Activated naive CD4-positive, alpha-beta T cell (primary cell): ENCODE measurements around the gene SHD.
A peak's percentile ranks its signal among the peaks of the same experiment; 100 is the strongest.
"Not testable (repeated sequence)": the region's sequence is repeated elsewhere in the genome, so short reads cannot be mapped to it uniquely, and the experiment has no call there.

Source experiments
- DNase-seq, 4 experiments: peaks; one replicate each; lab custom pipeline; 2025; lab: John Stamatoyannopoulos, UW

The SHD gene, protein sequence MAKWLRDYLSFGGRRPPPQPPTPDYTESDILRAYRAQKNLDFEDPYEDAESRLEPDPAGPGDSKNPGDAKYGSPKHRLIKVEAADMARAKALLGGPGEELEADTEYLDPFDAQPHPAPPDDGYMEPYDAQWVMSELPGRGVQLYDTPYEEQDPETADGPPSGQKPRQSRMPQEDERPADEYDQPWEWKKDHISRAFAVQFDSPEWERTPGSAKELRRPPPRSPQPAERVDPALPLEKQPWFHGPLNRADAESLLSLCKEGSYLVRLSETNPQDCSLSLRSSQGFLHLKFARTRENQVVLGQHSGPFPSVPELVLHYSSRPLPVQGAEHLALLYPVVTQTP

DNA sequence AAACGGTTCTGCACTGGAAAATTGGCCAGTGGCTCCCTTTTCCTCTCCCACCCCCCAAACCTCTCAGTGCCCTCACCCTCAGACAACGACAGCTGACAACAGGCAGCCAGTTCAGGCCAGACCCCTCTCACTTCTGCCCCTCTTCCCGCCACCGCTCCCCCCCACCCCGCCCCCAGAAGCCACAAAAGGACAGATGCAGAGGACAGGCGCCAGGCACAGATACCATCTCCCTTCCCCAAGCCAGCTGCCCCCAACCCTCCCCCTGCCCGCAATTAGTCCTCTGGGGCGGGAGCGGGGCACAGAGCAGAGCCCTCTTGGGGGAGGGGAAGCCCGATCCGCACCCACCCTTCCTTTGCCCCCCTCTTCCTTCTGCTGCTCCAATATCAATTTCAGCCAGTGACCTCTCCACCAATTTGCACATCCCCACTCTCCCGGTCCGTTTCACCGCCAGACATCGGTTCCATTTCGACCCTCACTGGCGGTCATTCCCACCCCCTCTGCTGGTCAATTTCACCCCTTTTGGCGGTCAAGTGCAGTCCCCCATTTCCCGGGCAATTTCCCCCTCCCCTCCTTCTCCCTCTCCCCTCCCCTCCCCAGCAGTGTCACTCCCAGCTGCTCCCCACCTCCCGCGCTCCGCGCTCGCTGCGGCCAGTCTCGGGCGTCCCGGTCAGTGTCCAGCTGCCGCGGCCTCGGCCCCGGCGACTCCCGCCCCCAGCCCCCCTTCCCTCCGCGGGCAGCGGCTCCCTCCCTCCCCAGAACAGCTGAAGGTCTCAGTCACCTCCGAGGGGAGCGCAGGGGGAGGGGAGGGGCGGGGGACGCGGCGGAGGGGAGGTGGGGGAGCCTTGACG lies at the start of gene SHD:
SHD (plus strand) TSS at position 848 of the 848 bp plus-strand sequence. CDS start 798 bp downstream, outside the sequence.
- no peak for DNase-seq

DNA sequence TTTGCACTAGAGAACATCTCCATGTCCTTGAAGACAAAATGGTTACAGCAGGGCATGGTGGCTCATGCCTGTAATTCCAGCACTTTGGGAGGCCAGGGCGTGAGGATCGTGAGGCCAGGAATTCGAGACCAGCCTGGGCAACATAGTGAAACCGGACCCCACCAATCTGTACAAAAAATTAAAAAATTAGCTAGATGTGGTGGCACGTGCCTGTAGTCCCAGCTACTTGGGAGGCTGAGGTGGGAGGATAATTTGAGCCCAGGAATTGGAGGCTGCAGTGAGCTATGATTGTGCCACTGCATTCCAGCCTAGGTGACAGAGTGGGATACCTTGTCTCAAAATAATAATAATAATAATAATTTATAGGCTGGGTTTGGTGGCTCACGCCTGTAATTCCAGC lies 48.8 kb upstream of the SHD start:
- DNase-seq, result not testable (repeated sequence)

DNA sequence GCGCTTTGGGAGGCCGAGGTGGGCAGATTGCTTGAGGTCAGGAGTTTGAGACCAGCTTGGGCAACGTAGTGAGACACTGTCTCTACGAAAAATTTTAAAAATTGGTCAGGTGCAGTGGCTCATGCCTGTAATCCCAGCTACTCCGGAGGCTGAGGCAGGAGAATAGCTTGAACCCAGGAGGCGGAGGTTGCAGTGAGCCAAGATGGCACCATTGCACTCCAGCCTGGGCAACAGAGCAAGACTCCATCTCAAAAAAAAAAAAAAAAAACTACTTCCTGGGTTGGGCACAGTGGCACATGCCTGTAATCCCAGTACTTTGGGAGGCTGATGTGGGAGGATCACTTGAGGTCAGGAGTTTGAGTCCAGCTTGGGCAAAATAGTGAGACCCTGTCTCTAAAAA lies 47.5 kb upstream of the SHD start:
- DNase-seq, result not testable (repeated sequence)

- not testable (repeated sequence) for DNase-seq
Measured at GRCh38 chr19:4232139-4232538, 46.9 kb upstream of the SHD start.

GRCh38 chr19:4232614-4233281 lies 46.3 kb upstream of the SHD start:
- no peak for DNase-seq

GRCh38 chr19:4233282-4233853 lies 45.7 kb upstream of the SHD start:
- peak; percentile 32 to 66 (median 58) for DNase-seq

GRCh38 chr19:4234142-4234861 lies 44.8 kb upstream of the SHD start:
- no peak for DNase-seq

DNA sequence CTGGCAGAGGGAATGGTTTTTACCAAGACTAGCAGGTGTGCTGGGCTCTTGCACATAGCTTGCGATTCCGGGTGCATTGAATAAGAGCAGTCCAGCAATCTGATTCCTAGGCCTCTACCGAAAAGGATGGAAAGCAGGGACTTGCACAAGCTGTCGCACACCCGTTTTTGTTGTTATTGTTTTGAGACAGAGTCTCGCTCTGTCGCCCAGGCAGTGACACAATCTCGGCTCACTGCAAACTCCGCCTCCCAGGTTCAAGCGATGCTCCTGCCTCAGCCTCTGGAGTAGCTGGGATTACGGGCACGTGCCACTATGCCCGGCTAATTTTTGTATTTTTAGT lies 44.2 kb upstream of the SHD start:
- DNase-seq, result no peak

- DNase-seq, result not testable (repeated sequence)
Measured at GRCh38 chr19:4237510-4237909, 41.6 kb upstream of the SHD start.

GRCh38 chr19:4238831-4239230 lies 40.2 kb upstream of the SHD start:
- DNase-seq, result no peak

DNA sequence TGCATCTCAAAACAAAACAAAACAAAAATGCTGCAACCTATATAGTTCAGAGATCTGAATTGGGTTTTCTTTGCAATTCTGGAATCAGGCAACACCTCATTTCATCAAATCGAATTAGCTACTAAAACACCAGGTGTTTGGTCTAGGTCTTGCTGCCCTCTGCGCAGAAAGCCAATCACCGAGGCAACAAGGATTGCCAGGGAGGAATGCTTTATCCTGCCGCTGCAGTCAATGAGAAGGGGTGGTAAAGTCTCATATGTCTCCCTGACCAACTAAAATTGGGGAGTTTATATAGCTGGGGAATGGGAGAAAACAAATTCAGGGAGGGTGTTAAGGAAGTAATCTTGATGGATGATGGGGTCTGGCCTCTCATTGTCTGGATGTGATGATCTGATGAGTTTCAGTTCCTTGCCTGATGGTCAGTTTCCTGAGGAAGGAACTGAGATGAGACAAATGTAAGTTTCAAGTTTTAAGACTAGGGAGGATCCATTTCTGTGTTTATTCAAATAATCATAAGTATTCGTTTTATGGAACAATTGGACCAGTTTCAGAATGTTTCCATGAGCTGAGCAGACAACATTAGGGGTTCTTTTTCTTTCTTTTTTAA lies 37.1 kb upstream of the SHD start:
- DNase-seq, result no peak

DNA sequence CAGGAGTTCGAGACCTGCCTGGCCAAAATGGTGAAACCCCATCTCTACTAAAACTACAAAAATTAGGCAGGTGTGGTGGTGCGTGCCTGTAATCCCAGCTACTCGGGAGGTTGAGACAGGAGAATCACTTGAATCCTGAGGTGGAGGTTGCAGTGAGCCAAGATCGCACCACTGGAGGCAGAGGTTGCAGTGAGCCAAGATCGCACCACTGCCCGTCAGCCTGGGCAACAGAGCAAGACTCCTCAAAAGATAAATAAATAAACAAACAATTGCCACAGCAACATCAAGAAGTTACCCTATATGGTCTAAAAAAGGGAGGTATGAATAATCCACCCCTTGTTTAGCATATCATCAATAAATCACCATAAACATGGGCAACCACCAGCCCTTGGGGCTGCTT lies 33.1 kb upstream of the SHD start:
- not testable (repeated sequence) for DNase-seq

- peak; percentile 82 to 95 (median 93) for DNase-seq
Measured at GRCh38 chr19:4246767-4247593, 32.1 kb upstream of the SHD start, which contains the start of gene YJU2. Gene YJU2 (plus strand): TSS chr19:4247080. CDS start chr19:4247147, 67 bp downstream.

- no peak for DNase-seq
Measured at GRCh38 chr19:4256563-4256962, 22.5 kb upstream of the SHD start.

GRCh38 chr19:4257025-4257424 lies 22.0 kb upstream of the SHD start:
- no peak for DNase-seq

- no peak for DNase-seq
Measured at GRCh38 chr19:4258181-4258580, 20.9 kb upstream of the SHD start.

DNA sequence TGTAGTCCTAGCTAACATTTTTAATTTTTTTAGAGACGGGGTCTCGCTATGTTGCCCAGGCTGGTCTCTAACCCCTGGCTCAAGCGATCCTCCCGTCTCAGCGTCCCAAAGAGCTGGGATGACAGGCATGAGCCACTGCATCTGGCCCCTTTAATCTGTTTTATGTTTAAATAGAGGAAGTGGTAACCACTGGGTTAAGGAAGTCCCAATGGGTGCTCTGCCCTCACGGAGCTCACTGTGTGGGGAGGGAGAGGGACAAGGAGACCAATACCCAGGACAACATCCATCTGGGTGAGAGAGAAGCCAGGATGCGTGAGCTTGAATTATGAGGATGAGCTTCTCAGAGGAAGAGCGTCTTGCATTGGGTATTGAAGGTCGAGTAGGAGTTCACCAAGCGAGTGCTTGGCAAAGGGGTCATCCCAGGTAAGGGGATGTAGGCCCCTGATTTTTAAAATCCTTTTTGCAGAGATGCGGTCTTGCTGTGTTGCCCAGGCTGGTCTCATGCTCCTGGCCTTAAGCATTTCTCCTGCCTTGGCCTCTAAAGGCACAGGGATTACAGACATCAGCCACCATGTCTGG lies 18.4 kb upstream of the SHD start:
- DNase-seq, result no peak

GRCh38 chr19:4264812-4265211 lies 14.3 kb upstream of the SHD start:
- no peak for DNase-seq

DNA sequence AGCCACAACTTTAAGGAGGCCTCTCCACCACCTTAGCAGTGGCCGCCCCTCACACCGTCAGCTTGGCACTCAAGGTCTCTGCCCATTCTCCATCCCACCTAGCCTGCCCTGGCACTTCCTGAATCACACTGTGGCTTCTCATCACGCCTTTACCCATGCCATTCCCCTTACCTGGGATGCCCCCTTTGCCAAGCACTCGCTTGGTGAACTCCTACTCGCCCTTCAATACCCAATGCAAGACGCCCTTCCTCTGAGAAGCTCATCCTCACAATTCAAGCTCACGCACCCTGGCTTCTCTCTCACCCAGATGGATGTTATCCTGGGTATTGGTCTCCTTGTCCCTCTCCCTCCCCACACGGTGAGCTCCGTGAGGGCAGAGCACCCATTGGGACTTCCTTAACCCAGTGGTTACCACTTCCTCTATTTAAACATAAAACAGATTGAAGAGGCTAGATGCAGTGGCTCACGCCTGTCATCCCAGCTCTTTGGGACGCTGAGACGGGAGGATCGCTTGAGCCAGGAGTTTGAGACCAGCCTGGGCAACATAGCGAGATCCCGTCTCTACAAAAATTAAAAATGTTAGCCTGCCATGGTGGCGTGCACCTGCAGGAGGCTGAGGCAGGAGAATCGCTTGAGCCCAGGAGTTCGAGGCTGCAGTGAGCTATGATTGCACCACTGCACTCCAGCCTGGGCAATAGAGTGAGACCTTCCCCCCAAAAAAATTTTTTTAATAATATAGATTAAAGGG lies 12.6 kb upstream of the SHD start:
- DNase-seq, result no peak
